ENCODE results near the gene ANKFN1.

GRCh38 chr17:56313201-56313600 lies 159.9 kb downstream of the ANKFN1 start:
- no peak for TF ChIP-seq CTCF (IDR thresholded peaks at IDR 0.05)
- TF ChIP-seq POLR2AphosphoS5 (IDR thresholded peaks at IDR 0.05), result no peak
- no peak for TF ChIP-seq POLR2A (IDR thresholded peaks at IDR 0.05)
